HG03565 (cell line): ENCODE measurements around the gene TSPEAR.
"Not testable (repeated sequence)": the region's sequence is repeated elsewhere in the genome, so short reads cannot be mapped to it uniquely, and the experiment has no call there.

Experiments
- ATAC-seq: cut with Tn5 transposase; IDR thresholded peaks from one replicate; pipeline ENCODE4 v1.9.1; 2021; ENCODE audit warnings: mild to moderate bottlenecking, moderate library complexity; ENCODE audit not compliant: unreplicated experiment

TSPEAR gene

GRCh38 chr21:44510508-44511218 is 200.7 kb downstream of the TSPEAR start:
- ATAC-seq, result no peak

GRCh38 chr21:44510109-44510507 is 201.3 kb downstream of the TSPEAR start:
- no peak for ATAC-seq

- ATAC-seq, result no peak
Observed at GRCh38 chr21:44509539-44509938, 201.8 kb downstream of the TSPEAR start.

- ATAC-seq, result no peak
Observed at GRCh38 chr21:44508711-44509445, 202.5 kb downstream of the TSPEAR start.

- ATAC-seq, result no peak
Observed at GRCh38 chr21:44508426-44508710, 203.0 kb downstream of the TSPEAR start.

GRCh38 chr21:44507673-44508425 is 203.5 kb downstream of the TSPEAR start:
- ATAC-seq, result no peak

GRCh38 chr21:44506279-44507255 is 204.8 kb downstream of the TSPEAR start:
- ATAC-seq, result no peak

GRCh38 chr21:44505673-44506278 is 205.6 kb downstream of the TSPEAR start:
- no peak for ATAC-seq

- no peak for ATAC-seq
Observed at GRCh38 chr21:44503901-44504399, 207.4 kb downstream of the TSPEAR start.

- not testable (repeated sequence) for ATAC-seq
Observed at GRCh38 chr21:44503006-44503889, 208.1 kb downstream of the TSPEAR start.

- ATAC-seq, result no peak
Observed at GRCh38 chr21:44502171-44502958, 209.0 kb downstream of the TSPEAR start.

GRCh38 chr21:44500111-44500510 is 211.3 kb downstream of the TSPEAR start:
- no peak for ATAC-seq

GRCh38 chr21:44499631-44500030 is 211.7 kb downstream of the TSPEAR start:
- ATAC-seq, result no peak

GRCh38 chr21:44499211-44499560 is 212.2 kb downstream of the TSPEAR start:
- ATAC-seq, result no peak

- ATAC-seq, result no peak
Observed at GRCh38 chr21:44498280-44499210, 212.8 kb downstream of the TSPEAR start.

GRCh38 chr21:44497703-44498126 is 213.7 kb downstream of the TSPEAR start:
- ATAC-seq, result no peak
